ENCODE data around the gene ATRAID.

The ATRAID gene

DNA sequence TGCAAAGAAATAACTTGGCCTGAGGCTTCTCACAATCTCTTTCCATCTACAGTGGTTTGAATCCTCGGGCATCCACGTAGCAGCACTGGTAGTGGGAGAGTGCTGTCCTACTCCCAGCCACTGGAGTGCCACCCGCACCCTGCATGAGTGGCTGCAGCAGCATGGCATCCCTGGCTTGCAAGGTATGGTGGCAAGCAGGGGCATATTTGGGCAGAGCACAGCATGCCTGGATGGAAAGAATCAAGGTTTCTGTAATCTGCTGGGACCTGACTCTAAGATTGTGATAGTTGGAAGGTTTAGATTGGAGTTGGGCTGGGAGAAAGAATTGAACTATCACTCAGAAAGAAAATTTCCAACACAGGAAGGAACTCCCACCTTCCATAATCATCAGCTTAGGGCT is 9.3 kb downstream of the ATRAID start:
- no peak for DNase-seq

DNA sequence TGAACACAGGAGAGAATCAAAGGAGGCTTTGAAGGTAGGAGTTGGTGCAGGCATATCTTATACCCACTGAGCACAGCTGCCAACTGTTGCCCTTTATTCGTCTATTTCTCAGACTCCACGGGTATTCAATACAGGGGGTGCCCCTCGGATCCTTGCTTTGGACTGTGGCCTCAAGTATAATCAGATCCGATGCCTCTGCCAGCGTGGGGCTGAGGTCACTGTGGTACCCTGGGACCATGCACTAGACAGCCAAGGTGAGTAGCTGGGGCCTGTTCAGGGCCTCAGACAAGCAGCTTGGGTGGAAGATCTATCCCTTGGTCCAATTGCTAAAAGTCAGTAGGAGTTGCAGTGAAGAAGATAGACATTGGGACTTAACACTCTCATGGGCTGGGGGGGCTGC is 10.6 kb downstream of the ATRAID start:
- DNase-seq: no peak

DNA sequence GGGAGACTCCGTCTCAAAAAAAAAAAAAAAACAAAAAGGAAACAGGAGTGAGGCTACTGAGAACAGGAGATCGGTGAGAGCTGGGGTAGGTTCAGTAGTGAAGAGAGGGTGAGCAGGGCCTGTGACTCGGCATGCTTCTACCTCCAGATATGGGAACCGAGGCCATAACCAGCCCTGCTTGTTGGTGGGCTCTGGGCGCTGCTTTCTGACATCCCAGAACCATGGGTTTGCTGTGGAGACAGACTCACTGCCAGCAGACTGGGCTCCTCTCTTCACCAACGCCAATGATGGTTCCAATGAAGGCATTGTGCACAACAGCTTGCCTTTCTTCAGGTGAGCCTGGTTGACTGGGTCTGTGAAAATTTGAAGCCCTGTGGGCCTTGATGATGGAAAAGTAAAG is 11.6 kb downstream of the ATRAID start:
- DNase-seq: no peak

DNA sequence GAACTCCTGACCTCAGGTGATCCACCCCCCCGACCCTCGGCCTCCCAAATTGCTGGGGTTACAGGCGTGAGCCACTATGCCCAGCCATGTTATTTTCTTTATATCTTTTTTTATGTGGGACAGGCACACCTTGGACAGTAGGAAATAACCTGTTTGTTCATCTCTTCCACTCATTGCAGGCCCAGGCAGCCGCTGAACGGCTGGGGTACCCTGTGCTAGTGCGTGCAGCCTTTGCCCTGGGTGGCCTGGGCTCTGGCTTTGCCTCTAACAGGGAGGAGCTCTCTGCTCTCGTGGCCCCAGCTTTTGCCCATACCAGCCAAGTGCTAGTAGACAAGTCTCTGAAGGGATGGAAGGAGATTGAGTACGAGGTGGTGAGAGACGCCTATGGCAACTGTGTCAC is 13.7 kb downstream of the ATRAID start:
- DNase-seq: no peak

DNA sequence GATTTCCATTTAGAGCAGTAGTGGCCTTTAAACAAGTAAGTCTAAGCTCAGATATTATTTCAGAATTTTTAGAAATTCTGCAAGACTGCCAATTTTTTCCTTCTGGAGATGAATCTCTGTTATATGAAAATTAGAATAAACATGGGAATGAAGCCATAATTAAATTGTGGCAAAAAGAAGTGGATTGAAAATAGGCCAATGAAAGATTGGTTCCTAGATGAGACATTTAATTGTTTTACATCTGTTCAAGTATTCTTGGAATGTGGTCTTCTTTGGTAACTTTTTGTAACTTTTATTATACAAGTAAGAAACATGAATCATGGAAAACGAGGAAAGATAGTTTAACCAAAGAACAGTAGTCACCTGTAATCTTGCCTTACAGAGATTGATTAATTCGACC is 15.7 kb downstream of the ATRAID start:
- DNase-seq: no peak

DNA sequence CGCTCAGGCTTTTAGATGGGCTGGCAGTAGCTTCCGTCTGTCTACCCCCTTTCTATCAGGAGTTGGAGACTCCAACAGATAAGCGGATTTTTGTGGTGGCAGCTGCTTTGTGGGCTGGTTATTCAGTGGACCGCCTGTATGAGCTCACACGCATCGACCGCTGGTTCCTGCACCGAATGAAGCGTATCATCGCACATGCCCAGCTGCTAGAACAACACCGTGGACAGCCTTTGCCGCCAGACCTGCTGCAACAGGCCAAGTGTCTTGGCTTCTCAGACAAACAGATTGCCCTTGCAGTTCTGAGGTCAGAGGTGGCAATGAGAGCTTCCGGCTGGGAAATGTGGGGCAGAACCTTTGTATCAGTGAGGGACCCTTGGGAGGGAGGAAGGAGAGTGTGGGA is 20.1 kb downstream of the ATRAID start:
- no peak for DNase-seq

DNA sequence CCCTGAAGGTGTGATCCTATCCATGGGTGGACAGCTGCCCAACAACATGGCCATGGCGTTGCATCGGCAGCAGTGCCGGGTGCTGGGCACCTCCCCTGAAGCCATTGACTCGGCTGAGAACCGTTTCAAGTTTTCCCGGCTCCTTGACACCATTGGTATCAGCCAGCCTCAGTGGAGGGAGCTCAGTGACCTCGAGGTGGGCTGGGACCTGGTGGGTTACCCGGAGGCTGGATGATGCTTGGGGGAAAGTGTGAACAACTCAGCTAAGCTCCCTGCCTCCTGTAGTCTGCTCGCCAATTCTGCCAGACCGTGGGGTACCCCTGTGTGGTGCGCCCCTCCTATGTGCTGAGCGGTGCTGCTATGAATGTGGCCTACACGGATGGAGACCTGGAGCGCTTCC is 21.5 kb downstream of the ATRAID start:
- DNase-seq: no peak

DNA sequence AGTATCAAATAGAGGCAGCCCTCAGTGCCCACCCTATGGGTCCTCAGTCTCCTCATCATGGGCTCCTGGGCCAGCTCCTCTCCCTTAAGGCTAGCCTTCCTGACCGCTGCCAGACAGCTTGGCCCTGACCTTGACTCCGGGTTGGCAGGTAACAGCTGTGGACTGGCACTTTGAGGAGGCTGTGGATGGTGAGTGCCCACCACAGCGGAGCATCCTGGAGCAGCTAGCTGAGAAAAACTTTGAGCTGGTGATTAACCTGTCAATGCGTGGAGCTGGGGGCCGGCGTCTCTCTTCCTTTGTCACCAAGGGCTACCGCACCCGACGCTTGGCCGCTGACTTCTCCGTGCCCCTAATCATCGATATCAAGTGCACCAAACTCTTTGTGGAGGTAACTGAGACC is 24.3 kb downstream of the ATRAID start:
- DNase-seq: no peak

DNA sequence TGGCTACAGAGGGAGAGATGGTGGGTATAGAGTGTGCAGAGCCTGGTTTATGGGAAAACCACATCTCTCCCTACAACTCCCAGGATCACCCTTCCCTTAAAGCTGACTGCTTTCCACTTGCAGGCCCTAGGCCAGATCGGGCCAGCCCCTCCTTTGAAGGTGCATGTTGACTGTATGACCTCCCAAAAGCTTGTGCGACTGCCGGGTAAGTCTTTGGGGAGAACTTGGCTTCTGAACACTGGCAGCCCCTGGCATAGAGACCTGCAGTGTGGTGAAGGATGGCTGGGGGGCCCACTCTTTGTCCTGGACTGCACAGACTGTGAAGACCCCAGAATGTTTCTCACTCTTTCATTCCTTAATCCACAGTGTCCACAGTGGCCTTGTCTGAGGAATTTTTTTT is 24.8 kb downstream of the ATRAID start:
- no peak for DNase-seq

DNA sequence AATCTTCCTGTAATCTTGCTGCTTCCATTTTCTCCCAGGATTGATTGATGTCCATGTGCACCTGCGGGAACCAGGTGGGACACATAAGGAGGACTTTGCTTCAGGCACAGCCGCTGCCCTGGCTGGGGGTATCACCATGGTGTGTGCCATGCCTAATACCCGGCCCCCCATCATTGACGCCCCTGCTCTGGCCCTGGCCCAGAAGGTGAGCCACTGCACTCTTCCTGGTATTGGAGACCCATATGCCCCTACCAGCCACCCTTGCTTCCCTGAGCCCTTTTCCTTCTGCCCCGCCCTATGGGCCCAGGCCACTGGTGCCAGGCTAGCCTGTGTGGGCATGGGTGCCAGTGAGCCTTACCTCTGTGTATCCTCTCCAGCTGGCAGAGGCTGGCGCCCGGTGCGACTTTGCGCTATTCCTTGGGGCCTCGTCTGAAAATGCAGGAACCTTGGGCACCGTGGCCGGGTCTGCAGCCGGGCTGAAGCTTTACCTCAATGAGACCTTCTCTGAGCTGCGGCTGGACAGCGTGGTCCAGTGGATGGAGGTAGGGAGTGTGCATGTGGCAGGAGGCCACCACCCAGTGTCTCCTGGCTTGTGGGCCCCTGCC is 25.6 kb downstream of the ATRAID start:
- no peak for DNase-seq

DNA sequence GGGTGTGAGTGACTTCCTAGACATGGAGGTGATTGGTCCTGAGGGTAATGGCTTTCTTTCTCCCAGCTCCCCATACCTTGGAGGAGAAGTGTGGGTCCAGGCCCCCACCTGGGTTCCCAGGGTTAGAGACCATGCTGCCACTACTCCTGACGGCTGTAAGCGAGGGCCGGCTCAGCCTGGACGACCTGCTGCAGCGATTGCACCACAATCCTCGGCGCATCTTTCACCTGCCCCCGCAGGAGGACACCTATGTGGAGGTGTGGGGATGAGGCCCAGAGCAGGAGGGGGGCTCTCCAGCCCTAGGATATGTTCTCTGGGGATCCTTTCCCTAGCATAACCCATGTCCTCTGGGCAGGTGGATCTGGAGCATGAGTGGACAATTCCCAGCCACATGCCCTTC is 27.1 kb downstream of the ATRAID start:
- no peak for DNase-seq

DNA sequence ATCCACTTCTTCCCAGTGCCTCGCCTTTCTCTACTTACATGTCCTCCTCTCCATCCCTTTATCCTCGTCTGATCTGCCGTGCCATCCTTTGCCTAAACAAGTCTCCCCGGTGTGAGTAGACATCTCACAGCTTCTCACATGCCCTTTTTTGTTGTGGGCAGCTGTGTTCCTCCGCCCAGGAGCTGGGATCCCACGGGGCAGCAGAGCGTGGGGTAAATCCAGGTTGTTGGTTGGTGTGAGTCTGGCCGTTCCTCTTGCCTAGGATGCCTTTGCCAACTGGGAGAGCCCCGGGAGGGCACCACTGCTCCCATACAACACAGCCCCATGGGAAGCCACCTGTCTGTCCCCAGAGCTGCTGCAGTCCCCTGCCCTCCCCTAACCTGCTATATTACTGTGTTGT is 28.6 kb downstream of the ATRAID start:
- no peak for DNase-seq

DNA sequence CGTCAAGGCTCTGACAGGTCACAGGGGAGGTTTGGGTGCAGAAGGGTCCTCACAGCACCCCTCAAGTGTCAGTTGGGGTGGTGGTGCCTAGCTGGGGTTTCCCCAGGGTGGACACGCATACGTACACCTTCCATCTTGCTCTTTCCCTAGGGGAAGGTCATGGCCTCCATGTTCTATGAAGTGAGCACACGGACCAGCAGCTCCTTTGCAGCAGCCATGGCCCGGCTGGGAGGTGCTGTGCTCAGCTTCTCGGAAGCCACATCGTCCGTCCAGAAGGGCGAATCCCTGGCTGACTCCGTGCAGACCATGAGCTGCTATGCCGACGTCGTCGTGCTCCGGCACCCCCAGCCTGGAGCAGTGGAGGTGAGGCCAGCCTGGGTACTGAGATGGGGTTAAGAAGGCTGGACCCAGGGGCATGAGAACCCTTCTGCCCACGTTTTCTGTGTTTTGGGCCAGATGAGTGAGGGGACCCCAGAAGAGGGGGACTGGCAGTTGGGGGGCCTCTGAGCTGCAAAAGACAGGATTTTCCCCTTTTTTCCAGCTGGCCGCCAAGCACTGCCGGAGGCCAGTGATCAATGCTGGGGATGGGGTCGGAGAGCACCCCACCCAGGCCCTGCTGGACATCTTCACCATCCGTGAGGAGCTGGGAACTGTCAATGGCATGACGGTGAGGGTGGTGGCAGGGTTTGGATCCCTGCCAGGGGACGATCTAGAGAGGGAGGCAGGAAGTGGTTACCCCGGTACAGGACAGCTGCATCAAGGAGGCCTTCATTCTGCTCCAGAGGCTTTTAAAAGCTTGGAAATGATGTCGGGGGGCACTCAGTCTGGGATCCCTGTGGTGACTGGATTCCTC is 30.1 kb downstream of the ATRAID start:
- DNase-seq: no peak

DNA sequence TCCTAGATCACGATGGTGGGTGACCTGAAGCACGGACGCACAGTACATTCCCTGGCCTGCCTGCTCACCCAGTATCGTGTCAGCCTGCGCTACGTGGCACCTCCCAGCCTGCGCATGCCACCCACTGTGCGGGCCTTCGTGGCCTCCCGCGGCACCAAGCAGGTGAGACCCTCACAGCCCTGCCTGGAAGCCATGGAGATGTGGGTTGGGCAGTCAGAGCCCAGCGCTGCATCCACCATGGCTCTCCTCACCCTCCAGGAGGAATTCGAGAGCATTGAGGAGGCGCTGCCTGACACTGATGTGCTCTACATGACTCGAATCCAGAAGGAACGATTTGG is 30.7 kb downstream of the ATRAID start:
- no peak for DNase-seq

DNA sequence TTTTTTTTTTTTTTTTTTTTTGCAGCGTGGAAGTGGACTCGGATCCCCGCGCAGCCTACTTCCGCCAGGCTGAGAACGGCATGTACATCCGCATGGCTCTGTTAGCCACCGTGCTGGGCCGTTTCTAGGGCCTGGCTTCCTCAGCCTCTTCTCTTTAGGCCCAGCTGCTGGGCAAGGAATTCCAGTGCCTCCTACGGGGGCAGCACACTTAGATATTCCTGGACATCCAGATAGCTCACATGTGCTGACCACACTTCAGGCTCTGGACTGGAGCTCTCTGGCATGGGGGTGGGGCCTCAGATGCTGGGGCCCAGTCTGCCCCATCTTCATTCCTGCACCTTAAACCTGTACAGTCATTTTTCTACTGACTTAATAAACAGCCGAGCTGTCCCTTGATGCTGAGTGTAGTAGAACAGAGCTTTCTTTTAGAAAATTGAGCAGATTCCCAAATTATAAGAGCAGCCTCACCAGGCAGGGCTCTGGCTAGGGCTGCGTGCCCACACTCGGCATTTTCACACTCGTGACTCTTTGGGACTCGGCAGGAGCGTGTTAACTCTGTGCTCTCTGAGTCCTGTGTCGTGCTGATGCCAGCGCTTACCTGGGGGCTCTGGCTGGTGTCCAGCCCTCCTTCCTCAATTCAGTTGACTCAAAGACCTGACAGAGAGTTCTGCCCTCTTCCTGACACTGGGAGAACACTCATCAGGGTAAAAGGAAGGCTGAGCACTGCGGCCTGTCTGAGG is 31.7 kb downstream of the ATRAID start:
- no peak for DNase-seq

DNA sequence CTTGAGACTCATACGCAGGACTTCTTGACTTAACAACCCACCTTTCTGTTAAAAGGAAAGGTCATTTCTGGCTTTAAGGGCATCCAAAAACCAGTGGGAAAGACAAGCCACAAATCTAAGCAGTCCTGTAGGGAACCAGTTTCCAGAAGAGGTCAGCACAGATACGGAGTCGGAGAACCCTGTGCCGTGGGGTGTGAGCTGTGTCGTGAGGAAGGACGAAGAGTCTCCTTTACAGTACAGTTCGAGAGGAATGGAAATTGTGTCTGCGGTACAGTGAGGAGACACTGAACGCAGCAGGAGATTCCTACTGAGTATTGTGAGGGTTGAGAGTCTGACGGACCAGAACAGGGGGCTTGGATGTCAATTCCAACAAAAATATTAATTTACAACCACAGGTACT is 33.3 kb downstream of the ATRAID start:
- no peak for DNase-seq

DNA sequence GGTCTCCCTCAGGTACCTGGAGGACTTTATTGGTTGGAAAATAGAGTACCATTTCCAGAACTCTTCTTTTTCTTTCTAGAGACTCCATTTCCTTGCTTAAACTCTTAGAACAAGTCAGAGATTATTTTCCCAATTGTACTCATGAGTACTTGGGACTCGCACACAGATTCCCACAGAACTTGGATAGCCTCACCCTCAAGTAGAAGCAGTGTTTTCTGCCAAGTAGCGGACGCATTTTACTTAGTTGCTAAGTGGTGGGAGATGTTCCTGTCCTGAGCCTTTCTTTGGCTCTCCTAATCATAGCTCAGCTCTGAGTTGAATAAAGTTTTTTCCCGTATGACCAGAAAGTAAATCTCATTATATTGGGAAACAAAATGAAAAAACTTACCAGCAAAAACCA is 33.8 kb downstream of the ATRAID start:
- no peak for DNase-seq

DNA sequence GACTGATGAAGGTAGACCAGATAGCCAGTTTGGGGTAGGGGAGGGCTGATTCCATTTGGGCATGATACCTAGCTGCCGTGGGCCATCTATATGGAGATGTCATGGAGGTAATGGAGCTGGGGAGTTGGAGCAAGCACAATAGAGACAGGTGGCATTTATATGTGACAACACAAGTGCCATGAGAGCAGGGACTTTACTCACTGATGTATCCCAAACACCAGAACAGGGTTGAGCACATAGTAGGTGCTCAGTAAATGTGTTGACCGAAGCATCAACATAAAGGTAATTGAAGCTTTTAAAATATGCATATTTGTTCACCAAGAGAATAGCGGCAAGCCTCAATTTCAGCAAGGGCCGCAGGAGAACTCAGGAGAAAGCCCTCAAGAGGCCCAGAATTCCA is 36.1 kb downstream of the ATRAID start:
- no peak for DNase-seq

DNA sequence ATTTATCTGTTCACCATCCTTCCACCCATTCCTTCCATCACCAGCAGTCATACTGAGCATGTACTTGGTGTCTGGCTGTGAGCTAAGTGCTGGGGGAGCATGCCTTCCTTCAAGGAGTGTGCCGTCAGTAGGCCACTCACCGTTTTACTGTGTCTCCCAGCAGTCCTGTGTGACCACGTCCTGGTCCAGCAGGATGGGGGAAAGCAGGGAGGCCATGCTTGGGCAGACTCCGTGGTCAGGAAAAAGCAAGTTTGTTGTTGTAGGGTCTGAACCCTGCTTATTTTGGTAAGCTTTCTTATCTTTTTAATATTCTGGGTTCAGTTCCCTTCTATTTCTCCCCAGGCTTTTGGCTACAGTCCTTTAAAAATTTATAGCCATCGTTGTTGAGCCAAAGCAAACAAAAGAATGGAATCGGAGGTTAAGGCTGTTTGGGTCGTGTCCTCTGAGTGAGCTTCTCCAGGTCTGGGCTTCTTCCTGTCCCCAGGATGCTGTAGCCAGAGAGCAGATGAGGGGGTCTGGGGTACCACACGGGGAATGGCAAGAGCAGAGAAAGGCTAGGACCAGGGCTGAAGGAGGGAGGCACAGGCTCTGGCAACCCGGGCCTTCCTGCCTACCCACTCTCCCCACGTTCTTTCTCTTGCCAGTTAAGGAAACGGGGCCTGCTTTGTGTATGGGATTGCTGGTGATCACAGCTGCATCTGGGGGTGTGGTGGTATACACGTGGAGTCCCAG is 37.5 kb downstream of the ATRAID start:
- DNase-seq: no peak

DNA sequence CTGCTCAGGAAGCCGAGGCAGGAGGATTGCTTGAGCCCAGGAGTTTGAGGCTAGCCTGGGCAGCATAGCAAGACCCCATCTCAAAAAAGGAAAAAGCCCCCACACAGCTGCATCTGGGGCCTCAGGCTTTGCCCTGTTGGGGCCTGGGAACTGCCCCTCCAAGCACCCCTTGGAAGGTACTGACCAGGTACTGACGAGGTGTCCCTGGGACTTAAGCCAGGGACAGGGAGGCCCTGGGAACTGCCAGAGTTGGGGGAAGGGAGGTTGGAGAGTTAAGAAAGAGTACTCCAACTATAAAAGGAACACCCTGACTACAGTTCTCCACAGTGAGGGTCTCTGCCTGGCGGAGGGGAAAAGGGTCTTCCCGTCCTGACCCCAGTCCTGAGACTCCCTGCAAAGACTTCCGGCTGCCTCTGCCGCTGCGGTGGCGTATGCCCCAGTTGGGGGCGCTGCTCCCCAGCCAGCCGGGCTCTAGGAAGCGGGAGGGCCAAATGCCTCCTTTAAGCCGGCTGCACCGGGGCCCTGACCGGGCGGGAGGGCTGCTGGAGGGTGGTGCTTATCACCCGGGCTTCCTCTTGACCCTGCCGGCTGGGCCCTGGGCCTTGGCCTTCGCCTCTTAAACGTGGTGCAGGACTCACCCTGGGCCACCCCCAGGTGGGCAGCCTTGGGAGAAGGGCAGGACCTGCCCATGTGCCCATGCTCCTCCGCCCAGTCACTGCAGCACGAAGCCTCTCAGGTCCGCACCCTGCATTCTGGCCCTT is 38.2 kb downstream of the ATRAID start:
- DNase-seq: no peak

DNA sequence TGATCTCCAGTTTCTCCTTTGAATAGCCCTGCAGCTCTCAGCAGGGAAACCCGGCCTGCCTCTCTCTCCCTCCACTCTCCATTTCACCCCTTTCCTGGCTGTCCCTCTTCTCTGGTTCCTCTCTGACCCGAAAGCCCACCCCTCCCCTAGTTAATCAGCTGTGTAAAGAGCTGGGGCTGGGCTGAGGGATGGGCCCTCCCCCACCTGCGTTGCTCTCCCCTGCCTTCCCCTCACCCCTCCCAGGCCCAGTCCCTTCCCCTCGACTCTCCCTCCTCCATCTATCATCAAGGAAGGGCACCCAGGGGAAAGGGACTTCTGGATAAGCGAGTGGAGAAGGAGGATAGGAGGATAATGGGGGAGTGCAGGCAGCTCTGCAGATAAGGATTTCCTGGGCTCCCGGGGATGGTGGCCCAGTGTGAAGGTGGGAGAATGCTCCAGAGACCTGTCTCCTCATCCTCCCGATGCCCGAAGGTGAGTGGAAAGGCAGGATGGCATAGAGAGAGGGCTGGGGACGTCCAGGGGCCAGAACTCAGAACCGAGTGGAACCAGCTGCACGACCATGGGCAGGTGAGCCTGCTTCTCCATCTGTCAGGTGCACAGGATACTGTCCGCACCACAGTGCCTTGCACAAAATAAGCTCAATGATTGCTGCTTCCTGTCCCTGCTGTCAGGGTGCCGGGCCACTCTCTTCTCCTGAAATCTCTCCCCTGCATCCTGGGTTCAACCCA is 39.0 kb downstream of the ATRAID start:
- DNase-seq: no peak

DNA sequence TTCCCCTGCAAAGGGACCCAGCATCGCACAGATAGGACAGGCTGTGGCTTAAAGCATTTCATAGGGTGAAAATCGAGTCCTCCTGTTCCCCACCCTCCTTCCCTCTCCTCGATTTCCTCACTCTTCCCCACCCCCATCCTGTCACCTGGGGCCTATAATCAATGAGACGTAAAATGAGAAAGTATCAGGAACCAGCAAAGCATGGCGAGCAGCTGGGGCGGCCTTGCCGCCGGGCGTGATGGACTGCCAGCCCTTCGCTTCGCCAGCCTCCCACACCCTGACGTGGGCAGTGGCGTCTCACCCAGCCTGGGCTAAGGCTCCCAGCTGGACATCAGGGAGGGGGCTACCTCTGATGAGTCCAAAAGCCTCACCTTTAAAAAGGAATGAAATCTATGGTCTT is 39.9 kb downstream of the ATRAID start:
- DNase-seq: no peak

Data from NCI-H1105 (cell line).